Activated CD4-positive, CD25-positive, alpha-beta regulatory T cell treated with anti-CD3 and anti-CD28 coated beads, Interleukin-2, amount 50 U/mL, for 72 hours (primary cell): ENCODE data around the gene ANKRD63.

Experiments used
- DNase-seq: peaks from one replicate; pipeline ENCODE4 v3.0.0; 2021

The ANKRD63 gene

GRCh38 chr15:40295297-40295696 is 12.4 kb upstream of the ANKRD63 start:
- no peak for DNase-seq

GRCh38 chr15:40293905-40294895 is 11.3 kb upstream of the ANKRD63 start:
- DNase-seq = no peak

GRCh38 chr15:40293006-40293405 is 10.1 kb upstream of the ANKRD63 start:
- DNase-seq = no peak

GRCh38 chr15:40292246-40292645 is 9.4 kb upstream of the ANKRD63 start:
- DNase-seq = no peak

- DNase-seq = no peak
Measured at GRCh38 chr15:40290918-40291574, 8.2 kb upstream of the ANKRD63 start.

GRCh38 chr15:40290545-40290917 is 7.7 kb upstream of the ANKRD63 start:
- DNase-seq = no peak

- no peak for DNase-seq
Measured at GRCh38 chr15:40289140-40289775, 6.4 kb upstream of the ANKRD63 start.

- no peak for DNase-seq
Measured at GRCh38 chr15:40287968-40288367, 5.1 kb upstream of the ANKRD63 start.

GRCh38 chr15:40287505-40287904 is 4.6 kb upstream of the ANKRD63 start:
- no peak for DNase-seq

- DNase-seq = no peak
Measured at GRCh38 chr15:40286794-40287193, 3.9 kb upstream of the ANKRD63 start.

GRCh38 chr15:40286061-40286532 is 3.2 kb upstream of the ANKRD63 start:
- DNase-seq = no peak

- no peak for DNase-seq
Measured at GRCh38 chr15:40285554-40286011, 2.7 kb upstream of the ANKRD63 start.

- DNase-seq = no peak
Measured at GRCh38 chr15:40285151-40285550, 2.3 kb upstream of the ANKRD63 start.

- no peak for DNase-seq
Measured at GRCh38 chr15:40283615-40284300, 894 bp upstream of the ANKRD63 start.

GRCh38 chr15:40282147-40282868 is 556 bp downstream of the ANKRD63 start:
- DNase-seq = peak; percentile 56

GRCh38 chr15:40281801-40282146 is 1.1 kb downstream of the ANKRD63 start:
- DNase-seq = no peak

GRCh38 chr15:40281057-40281800 is 1.6 kb downstream of the ANKRD63 start:
- DNase-seq = no peak

- no peak for DNase-seq
Measured at GRCh38 chr15:40280260-40281056, 2.4 kb downstream of the ANKRD63 start.

- DNase-seq = peak; percentile 85
Measured at GRCh38 chr15:40279437-40280141, 3.3 kb downstream of the ANKRD63 start.

GRCh38 chr15:40278026-40278425 is 4.8 kb downstream of the ANKRD63 start:
- DNase-seq = no peak
